ENCODE data around the gene BMPR1A.

The BMPR1A gene

DNA sequence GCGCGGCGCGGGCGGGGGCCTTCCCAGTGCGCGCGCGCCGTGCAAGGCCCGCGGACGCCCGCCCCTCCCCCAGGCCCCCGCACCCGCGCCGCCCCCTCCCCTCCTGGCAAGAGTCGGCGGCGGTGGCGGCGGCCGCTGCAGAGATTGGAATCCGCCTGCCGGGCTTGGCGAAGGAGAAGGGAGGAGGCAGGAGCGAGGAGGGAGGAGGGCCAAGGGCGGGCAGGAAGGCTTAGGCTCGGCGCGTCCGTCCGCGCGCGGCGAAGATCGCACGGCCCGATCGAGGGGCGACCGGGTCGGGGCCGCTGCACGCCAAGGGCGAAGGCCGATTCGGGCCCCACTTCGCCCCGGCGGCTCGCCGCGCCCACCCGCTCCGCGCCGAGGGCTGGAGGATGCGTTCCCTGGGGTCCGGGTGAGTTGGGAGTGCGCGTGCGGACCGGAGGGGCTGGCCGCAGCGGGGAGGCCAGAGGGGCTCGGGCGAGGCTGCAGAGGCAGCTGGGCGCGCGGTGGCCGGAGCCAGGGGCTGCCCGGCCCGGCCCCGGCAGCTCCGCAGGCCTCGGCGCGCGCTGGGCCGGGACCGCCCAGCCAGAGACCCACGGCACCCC is at the start of gene BMPR1A:
BMPR1A (plus strand) TSS at position 109 of the 602 bp plus-strand sequence. CDS start 119,400 bp downstream, outside the sequence.
- peak within 1 kb of the TSS; percentile 95 for H3K4me3 ChIP-seq (ENCODE audit: low read length)
- TF ChIP-seq ZNF274 (IDR thresholded peaks at IDR 0.05; ENCODE audit: low read depth, low read length), result no peak

DNA sequence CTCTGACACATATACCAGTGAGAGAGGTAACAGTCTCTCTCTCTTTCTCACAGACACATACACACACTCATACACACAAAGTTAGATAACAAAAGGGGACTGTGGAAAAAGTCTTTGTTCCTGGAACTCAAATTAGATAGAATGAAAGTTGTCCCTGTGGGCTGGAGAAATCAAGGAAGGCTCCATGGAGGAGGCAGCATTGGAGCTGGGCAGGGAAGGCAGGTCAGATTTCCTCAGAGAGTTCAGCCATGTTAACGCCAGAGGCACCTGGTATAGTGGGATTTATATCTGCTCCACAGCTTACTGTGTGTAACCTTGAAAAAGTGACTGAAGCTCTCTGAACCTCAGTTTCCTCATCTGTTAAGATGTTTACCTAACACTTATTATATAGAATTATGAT is 49.4 kb upstream of the BMPR1A start:
- no peak for TF ChIP-seq ZNF274 (IDR thresholded peaks at IDR 0.05; ENCODE audit: low read depth, low read length)
- H3K4me3 ChIP-seq (ENCODE audit: low read length), result no peak overlapping the region

DNA sequence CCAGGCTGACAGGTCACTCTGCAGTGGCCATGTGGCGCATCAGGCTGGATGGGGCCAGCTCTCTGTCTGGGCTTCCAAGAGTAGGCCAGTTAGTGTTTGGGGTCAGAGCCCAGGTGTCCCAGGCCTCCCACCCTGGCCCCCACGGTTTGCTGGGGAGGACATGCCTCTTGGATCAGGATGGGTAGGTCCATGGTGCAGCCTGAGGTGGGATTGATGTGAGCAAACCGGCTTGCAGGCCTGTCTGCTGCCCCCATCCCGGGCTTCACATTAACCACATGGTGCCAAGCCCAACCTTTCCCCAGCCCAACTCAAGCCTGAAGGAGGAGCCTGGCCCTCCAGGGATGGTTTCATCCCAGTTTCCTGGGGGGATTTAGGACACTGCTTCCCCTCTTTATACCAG is 48.9 kb upstream of the BMPR1A start:
- TF ChIP-seq ZNF274 (IDR thresholded peaks at IDR 0.05; ENCODE audit: low read depth, low read length), result no peak

DNA sequence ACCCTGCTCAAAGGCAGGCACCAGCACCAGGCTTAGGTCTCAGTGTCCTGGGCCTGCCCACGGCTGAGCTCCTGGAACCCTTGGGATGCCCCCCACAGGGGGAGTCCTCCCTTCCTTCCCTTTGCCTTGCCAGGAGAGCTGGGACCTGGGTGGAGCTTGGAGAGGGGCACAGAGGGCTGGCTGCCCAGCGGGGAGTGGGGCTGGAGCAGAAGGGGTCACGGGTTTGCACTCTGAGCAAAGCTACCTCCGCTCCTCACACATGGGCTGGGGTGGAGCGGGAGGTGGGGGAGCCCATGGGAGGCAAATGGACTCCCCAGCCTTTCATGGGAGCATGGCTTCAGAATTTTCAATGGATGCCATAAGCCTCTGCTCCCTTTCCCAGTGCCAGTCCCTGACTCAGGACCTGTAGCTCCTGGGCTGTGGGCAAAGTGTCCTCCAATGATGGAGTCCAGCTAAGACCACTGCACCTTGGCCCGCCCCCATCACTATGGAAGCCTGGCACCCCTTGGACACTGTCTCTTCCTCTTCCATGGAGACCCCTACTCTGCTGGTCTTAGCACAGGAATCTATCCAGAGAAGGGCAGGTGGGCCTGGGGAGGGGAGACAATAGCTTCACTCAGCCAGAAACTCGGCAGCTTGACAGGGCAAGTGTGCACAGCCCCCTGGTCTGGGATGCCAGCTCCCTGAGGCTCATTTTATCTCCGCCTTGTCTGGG is 48.2 kb upstream of the BMPR1A start:
- H3K4me3 ChIP-seq (ENCODE audit: low read length), result no peak overlapping the region
- no peak for TF ChIP-seq ZNF274 (IDR thresholded peaks at IDR 0.05; ENCODE audit: low read depth, low read length)

More for the DNA sequence above, 48.9 kb upstream of the BMPR1A start:
- H3K4me3 ChIP-seq (ENCODE audit: low read length), result no peak overlapping the region

DNA sequence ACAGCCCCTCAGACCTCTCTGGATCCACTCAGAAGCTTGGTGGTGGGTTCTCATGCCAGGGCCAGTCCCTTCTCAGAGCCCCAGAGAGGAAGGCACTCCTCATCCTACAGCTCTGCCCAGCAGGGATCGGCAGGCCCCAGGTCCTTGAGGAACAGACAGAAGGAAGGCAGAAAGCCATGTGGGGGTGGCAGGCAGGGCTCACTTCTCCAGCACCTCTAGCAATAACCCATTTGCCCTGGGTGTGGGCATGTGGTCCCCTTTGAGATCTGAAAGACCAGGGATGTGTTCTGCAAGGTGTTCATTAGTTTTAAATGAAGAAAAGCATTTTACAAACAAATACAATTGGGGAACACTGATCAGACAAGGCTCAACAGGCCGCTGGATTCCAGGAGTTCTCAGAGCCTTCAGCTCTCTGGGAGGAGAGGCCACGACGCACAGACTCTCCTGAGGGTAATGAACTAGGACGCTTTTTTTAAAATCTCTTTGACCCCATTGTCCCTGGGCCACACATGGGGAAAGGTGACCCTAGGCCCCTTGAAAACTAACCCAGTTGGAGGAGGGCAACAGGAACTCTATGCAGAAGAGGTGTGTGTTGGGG is 47.5 kb upstream of the BMPR1A start:
- TF ChIP-seq ZNF274 (IDR thresholded peaks at IDR 0.05; ENCODE audit: low read depth, low read length), result no peak
- no peak overlapping the region for H3K4me3 ChIP-seq (ENCODE audit: low read length)

DNA sequence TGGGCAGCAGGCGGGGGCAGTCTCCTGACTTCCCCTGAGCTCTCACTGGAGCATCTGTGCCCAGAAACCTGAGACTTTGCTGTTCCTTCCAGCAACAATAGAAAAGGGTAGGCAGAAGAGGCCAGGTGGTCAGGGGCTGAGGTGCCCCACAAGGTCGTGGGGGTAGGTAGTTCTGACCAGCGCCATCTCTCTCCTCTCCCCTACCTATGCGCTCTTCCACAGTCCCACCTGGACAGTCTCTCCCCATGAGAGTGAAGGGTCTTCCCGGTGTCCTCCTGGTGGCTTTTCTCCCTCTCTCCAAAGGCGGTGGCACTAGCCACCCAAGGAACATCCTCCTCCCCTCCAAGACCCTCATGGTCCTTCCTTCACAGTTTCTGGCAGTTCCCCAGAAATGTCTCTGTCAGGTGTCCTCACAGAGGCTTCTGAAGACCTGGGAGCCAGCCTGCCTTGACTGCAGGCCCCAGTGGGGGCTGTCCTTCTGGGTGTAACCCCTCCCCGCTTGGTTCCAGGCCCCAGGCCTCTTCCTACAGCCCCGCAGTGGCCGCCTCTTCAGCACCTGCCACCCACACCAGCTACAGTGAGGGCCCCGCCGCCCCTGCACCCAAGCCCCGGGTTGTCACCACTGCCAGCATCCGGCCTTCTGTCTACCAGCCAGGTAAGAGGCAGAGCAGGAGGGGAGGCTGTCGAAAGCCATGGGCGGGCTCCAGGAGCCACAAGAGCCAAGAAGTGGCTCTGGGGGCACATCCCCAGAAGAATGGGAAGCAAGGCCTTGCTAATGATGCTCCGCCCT is 46.8 kb upstream of the BMPR1A start:
- no peak for TF ChIP-seq ZNF274 (IDR thresholded peaks at IDR 0.05; ENCODE audit: low read depth, low read length)
- no peak overlapping the region for H3K4me3 ChIP-seq (ENCODE audit: low read length)

DNA sequence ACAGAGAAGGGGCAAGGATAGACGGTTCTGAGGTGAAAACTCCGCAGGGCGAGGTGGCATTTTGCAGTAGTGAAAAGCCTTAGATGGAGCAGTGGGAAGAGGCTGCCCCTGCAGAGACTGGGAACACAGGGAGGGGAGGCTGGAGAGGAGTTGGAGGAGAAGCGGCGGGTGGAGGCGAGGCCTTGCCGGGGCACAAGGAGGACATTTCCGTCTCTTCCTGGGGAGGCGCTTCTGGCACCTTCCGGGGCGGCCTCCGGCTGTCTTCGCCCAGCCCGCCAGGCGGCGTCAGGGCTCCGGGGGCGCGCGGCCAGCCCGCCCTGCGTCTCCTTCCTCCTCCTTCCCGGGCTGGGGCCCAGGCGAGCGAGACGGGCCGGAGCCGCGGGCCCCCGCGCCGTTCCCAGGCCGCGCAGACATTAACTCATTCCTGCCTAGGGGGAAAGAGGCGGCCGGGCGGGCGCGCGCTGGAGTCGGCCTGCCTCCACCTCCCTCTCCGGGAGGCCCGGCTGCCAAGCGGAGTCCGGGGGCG is 45.4 kb upstream of the BMPR1A start:
- TF ChIP-seq ZNF274 (IDR thresholded peaks at IDR 0.05; ENCODE audit: low read depth, low read length), result no peak
- H3K4me3 ChIP-seq (ENCODE audit: low read length), result peak overlapping the region; percentile 69; the same call in 1 of the 2 replicates

DNA sequence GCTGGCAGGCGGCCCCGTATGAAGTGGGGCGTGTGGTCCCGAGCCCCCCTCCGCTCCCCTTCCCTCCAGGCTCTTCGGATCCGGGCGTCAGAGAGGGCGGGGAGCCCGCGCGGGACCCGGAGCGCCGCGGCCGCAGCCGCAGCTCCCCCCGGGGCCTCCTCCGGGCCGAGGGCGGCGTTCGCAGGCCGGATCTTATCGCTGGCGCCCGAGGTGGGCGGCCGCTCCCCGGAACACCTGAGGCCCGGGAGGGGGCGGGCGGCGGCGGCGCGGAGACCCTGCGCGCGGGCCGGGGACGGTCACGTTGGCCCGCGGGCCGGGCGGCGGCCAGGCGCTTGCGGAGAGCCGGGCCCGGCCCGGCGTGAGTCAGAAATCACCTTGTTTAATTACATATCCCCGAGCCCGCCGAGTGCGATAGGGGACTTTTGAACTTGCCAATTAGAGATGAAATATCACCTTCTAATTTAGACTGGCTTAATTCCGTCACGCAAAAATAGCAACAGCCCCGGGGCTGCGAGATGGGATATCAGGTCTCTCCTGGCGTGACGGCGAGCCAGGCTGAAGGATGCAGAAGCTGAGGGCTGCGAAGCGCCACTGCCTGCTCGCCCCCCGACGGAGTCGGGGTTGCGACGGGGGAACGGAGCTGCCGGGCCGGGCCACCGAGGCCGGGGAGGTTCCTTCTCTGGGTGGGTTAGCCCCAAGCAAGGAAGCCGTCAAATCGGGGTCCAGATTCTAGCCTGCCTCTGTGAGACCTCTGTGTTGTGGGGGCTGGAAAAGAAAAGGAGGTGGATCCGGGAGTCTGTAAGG is 44.7 kb upstream of the BMPR1A start:
- no peak for TF ChIP-seq ZNF274 (IDR thresholded peaks at IDR 0.05; ENCODE audit: low read depth, low read length)
- H3K4me3 ChIP-seq (ENCODE audit: low read length), result peak overlapping the region; percentile 69; the same call in 1 of the 2 replicates

DNA sequence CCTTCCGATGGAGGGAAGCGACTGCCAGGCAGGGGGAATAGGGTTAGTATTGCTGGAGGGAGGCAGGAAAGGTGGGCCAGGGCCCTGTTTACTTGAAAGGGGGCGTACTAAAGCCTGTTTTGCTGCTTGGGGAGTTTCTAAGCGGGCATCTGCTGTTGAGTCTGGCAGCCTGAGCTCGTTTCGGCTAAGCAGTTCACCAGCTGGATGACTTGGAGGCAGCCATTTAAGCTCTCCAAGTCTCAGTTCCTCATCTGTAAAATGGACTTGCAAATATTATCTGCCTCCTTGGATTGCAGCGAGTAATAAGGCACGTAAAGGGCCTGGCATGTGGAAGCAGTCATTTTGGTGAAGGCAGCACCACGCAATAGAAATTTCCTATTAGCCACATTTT is 44.1 kb upstream of the BMPR1A start:
- TF ChIP-seq ZNF274 (IDR thresholded peaks at IDR 0.05; ENCODE audit: low read depth, low read length), result no peak
- peak overlapping the region; percentile 69; the same call in 1 of the 2 replicates for H3K4me3 ChIP-seq (ENCODE audit: low read length)

DNA sequence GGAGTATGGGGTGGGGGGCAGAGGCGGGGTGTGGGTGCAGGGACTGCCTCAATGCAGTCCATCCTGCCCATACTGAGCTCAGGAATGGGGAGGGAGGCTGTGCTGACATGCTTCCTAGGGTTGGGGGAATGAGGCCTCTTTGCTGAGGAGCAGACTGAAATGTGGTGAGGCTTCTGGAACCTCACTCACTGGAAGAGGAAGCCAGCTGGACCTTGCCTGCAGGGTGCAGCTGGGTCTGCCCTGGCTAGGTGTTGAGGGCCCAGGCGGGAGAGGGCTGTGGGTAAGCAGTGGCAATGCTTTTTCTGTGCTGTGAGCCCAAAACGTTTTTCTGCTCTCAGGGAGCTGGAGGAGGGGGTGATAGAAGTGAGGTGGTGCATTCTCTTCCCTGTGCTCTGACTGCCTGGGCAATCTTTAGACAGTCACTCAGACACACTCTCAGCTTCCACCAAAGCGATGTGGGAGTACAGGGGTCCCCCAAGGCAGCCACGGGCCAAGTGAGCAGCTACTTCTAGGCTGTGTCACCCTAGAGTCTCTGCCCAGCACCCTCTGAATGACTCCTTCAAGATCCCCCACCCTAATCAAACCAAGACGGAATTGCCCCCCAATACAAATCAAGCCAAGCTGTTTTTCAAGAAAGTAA is 41.1 kb upstream of the BMPR1A start:
- H3K4me3 ChIP-seq (ENCODE audit: low read length), result no peak overlapping the region
- TF ChIP-seq ZNF274 (IDR thresholded peaks at IDR 0.05; ENCODE audit: low read depth, low read length), result no peak

DNA sequence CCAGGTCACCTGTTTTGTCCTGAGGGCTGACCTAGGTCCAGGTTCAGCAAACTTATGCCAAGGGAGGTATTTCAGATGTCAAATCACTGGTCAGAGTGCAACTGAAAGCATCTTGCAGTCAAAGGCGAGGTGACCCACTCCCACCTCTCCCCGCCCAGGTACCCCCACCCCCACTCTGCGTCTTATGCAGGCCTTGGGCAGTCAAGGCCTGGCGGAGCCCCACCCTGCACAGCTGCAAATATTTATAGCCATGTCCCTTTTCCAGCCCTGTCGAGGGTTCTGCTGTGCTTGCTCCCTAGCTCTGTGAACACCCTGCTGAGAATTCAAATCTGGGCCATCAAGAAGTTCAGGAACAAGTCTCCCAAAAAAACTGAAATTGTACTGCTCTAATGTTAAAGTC is 40.6 kb upstream of the BMPR1A start:
- H3K4me3 ChIP-seq (ENCODE audit: low read length), result no peak overlapping the region
- no peak for TF ChIP-seq ZNF274 (IDR thresholded peaks at IDR 0.05; ENCODE audit: low read depth, low read length)

DNA sequence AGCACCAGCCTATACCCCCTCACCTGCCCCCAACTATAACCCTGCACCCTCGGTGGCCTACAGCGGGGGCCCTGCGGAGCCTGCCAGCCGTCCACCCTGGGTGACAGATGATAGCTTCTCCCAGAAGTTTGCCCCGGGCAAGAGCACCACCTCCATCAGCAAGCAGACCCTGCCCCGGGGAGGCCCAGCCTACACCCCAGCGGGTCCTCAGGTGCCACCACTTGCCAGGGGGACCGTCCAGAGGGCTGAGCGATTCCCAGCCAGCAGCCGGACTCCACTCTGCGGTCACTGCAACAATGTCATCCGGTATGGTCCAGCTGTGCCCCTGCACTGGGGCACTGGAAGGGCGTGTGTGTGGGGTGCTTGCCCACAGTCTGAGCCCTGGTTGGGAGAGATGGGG is 40.0 kb upstream of the BMPR1A start:
- no peak for TF ChIP-seq ZNF274 (IDR thresholded peaks at IDR 0.05; ENCODE audit: low read depth, low read length)
- no peak overlapping the region for H3K4me3 ChIP-seq (ENCODE audit: low read length)

DNA sequence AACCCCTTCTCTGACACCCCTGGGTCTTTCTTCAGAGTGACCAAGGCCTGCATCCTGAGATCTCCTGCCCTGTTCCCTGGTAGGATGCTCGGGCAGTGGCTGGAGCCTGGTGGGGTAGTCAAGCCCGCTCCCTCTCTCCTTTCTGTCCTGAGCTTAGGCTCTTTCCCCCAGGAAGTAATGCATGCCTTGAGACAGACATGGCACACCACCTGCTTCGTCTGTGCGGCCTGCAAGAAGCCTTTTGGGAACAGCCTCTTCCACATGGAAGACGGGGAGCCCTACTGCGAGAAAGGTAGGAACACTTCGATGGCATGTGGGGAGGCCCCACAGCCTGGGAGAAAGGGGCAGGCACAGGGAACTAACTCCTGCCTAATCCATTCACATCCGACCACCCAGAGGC is 37.9 kb upstream of the BMPR1A start:
- TF ChIP-seq ZNF274 (IDR thresholded peaks at IDR 0.05; ENCODE audit: low read depth, low read length), result no peak
- H3K4me3 ChIP-seq (ENCODE audit: low read length), result no peak overlapping the region

Measured in GM08714 (cell line).